ENCODE data around the gene SDK2.

Gene SDK2

GRCh38 chr17:73600103-73600871 lies 44.0 kb downstream of the SDK2 start:
- TF ChIP-seq GATA3 (IDR thresholded peaks at IDR 0.05; ENCODE audit: low read depth, low read length) (no peak), GATA2 (IDR thresholded peaks at IDR 0.05; ENCODE audit: low read depth, low read length) (0 out of 2 replicates have a peak, but pooled peaks have one; percentile 11)

- TF ChIP-seq GATA3 (IDR thresholded peaks at IDR 0.05; ENCODE audit: low read depth, low read length) (no peak), GATA2 (IDR thresholded peaks at IDR 0.05; ENCODE audit: low read depth, low read length) (no peak)
Measured at GRCh38 chr17:73599599-73599998, 44.6 kb downstream of the SDK2 start.

- TF ChIP-seq GATA3 (IDR thresholded peaks at IDR 0.05; ENCODE audit: low read depth, low read length) = no peak
- TF ChIP-seq GATA2 (IDR thresholded peaks at IDR 0.05; ENCODE audit: low read depth, low read length) = no peak
Measured at GRCh38 chr17:73598212-73598611, 46.0 kb downstream of the SDK2 start.

- TF ChIP-seq GATA2 (IDR thresholded peaks at IDR 0.05; ENCODE audit: low read depth, low read length) = no peak
- no peak for TF ChIP-seq GATA3 (IDR thresholded peaks at IDR 0.05; ENCODE audit: low read depth, low read length)
Measured at GRCh38 chr17:73595931-73596330, 48.3 kb downstream of the SDK2 start.

GRCh38 chr17:73595479-73595878 lies 48.8 kb downstream of the SDK2 start:
- TF ChIP-seq GATA2 (IDR thresholded peaks at IDR 0.05; ENCODE audit: low read depth, low read length) (no peak), GATA3 (IDR thresholded peaks at IDR 0.05; ENCODE audit: low read depth, low read length) (no peak)

GRCh38 chr17:73595068-73595467 lies 49.2 kb downstream of the SDK2 start:
- TF ChIP-seq GATA3 (IDR thresholded peaks at IDR 0.05; ENCODE audit: low read depth, low read length) = no peak
- TF ChIP-seq GATA2 (IDR thresholded peaks at IDR 0.05; ENCODE audit: low read depth, low read length) = no peak

- TF ChIP-seq GATA3 (IDR thresholded peaks at IDR 0.05; ENCODE audit: low read depth, low read length) (no peak), GATA2 (IDR thresholded peaks at IDR 0.05; ENCODE audit: low read depth, low read length) (no peak)
Measured at GRCh38 chr17:73594598-73594997, 49.6 kb downstream of the SDK2 start.

- no peak for TF ChIP-seq GATA3 (IDR thresholded peaks at IDR 0.05; ENCODE audit: low read depth, low read length)
- TF ChIP-seq GATA2 (IDR thresholded peaks at IDR 0.05; ENCODE audit: low read depth, low read length) = no peak
Measured at GRCh38 chr17:73594025-73594424, 50.2 kb downstream of the SDK2 start.

- no peak for TF ChIP-seq GATA2 (IDR thresholded peaks at IDR 0.05; ENCODE audit: low read depth, low read length)
Measured at GRCh38 chr17:73593249-73593965, 50.8 kb downstream of the SDK2 start.

GRCh38 chr17:73592501-73592961 lies 51.7 kb downstream of the SDK2 start:
- TF ChIP-seq GATA2 (IDR thresholded peaks at IDR 0.05; ENCODE audit: low read depth, low read length) (no peak), GATA3 (IDR thresholded peaks at IDR 0.05; ENCODE audit: low read depth, low read length) (no peak)

GRCh38 chr17:73592079-73592415 lies 52.2 kb downstream of the SDK2 start:
- TF ChIP-seq GATA2 (IDR thresholded peaks at IDR 0.05; ENCODE audit: low read depth, low read length) (no peak), GATA3 (IDR thresholded peaks at IDR 0.05; ENCODE audit: low read depth, low read length) (no peak)

- TF ChIP-seq GATA3 (IDR thresholded peaks at IDR 0.05; ENCODE audit: low read depth, low read length) = no peak
- peak; percentile 73 for TF ChIP-seq GATA2 (IDR thresholded peaks at IDR 0.05; ENCODE audit: low read depth, low read length)
Measured at GRCh38 chr17:73591296-73592078, 52.8 kb downstream of the SDK2 start.

GRCh38 chr17:73589363-73589980 lies 54.8 kb downstream of the SDK2 start:
- TF ChIP-seq GATA2 (IDR thresholded peaks at IDR 0.05; ENCODE audit: low read depth, low read length) (no peak), GATA3 (IDR thresholded peaks at IDR 0.05; ENCODE audit: low read depth, low read length) (no peak)

GRCh38 chr17:73588891-73589290 lies 55.4 kb downstream of the SDK2 start:
- TF ChIP-seq GATA3 (IDR thresholded peaks at IDR 0.05; ENCODE audit: low read depth, low read length) (no peak), GATA2 (IDR thresholded peaks at IDR 0.05; ENCODE audit: low read depth, low read length) (no peak)

Measured in SH-SY5Y (cell line).